ENCODE results near the gene SMAP1. TPM values are rescaled to one million over a fixed set of nuclear protein-coding genes. Genes with fewer than 3 reads are reported as not detected.
A peak's percentile ranks its signal among the peaks of the same experiment; 100 is the strongest.

SMAP1 gene
- total RNA-seq, 1 donor from 2014 or later: 24.8 TPM

DNA sequence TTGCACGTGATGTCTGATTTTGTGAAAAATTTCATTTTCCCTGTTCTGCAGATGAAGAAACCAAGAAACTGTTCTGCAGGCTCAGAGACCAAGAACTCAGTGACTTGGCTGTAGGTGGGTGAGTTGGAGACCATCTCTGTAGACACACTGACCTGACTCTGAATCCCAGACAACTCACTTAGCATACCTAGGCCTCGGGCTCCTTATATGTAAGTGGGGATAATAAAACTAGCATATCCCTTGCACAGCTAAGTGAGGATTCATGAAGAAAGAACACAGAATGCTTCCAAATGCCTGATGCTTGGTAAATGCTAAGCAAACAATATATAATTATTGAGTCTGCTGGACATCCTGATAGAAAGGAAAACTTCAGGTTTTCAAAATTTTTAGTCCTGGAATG, 218.4 kb downstream of the SMAP1 start:
- no peak for DNase-seq (ENCODE audit: low read depth)

DNA sequence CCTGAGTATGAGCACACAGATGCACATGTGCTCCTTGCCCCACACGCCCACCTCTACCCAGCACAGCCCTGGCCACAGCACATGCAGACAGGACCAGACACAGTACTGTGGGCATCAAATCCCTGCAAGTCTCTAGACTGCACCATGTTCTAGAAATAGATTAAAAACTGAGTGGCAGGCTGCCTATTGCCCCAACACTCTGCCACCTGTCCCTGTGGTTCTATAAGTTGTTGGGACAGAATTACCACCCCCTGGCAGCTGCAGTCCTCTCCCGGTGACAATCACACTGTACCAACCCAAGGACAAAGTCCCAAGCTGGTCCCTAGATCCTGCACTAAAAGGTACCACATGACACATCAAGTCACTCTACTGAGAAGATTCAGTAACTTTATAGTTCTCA, 219.0 kb downstream of the SMAP1 start:
- peak; percentile 92 for DNase-seq (ENCODE audit: low read depth)

DNA sequence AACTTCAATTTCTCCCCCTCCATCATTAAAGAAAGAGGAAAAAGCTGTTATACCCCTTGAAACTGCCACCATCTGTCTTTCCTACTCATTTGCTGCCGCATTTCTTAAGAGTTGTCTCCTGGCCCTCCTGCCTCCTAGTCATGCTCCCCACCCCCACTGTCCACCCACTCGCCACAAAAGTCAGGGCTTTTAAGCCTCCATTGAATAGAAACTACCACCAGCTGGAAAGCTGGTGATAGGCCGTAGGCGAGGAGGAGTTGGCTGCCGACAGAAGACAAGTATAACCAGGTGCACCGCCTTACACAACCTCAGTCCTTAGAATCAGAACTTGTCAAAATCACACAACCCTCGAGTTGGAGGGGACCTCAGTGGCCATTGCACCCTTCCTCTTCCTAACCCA, 221.6 kb downstream of the SMAP1 start:
- peak; percentile 26 for DNase-seq (ENCODE audit: low read depth)

DNA sequence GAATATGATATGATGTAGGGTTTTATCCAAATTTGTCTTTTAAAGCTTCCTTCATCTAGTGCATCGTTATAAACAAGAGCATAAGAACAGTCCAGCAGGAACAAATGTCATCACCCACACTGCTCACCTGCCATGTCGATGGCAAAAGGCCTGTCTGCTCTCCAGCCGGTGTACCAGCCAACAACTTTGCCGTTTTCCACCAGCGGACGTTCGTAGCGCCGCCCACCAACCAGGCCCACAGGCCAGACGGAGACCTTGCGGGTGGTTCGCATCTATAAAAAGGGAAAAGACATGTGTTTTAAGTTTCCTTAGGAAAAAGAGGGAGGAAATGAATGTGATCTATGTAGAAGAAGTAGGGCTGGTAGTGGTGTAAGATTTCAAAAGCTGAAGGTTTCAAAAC, 226.3 kb downstream of the SMAP1 start:
- no peak for DNase-seq (ENCODE audit: low read depth)

DNA sequence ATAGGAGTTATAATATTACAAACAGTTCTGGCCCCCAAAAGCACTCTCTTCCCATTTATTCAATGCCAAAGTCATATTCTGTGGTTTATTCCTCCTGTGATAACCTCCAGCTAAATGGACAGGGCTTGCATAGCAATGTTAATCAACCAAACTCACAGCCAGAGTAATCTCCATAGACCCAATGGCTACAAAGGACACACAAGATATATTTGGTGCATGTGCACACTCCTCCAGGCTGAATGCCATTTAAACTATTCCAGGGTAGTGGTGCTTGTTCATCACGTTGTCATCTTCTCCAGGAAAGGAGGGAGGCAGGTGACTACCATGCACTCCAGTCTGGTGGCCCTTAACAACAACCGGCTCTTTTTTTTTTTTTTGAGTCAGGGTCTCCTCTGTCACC, 232.4 kb downstream of the SMAP1 start:
- DNase-seq (ENCODE audit: low read depth): no peak

DNA sequence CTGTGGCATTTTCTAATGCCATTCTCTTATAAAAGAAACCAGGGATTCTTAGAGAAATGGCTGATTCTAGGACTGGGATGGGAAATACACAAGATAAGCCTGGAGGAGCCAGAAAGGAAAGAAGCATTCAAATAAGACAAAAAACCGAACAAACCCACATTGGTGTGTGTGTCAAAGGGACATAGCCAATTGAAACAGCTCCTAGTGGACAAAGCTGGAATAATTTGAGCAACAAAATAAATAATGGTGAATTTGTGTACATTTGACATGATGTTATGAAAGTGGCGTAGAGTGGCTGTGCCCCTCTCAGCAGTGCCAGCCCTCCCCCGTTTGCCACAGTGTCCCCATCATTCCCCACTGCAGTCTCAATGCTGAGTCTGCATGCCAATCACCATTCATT, 233.6 kb downstream of the SMAP1 start:
- no peak for DNase-seq (ENCODE audit: low read depth)

DNA sequence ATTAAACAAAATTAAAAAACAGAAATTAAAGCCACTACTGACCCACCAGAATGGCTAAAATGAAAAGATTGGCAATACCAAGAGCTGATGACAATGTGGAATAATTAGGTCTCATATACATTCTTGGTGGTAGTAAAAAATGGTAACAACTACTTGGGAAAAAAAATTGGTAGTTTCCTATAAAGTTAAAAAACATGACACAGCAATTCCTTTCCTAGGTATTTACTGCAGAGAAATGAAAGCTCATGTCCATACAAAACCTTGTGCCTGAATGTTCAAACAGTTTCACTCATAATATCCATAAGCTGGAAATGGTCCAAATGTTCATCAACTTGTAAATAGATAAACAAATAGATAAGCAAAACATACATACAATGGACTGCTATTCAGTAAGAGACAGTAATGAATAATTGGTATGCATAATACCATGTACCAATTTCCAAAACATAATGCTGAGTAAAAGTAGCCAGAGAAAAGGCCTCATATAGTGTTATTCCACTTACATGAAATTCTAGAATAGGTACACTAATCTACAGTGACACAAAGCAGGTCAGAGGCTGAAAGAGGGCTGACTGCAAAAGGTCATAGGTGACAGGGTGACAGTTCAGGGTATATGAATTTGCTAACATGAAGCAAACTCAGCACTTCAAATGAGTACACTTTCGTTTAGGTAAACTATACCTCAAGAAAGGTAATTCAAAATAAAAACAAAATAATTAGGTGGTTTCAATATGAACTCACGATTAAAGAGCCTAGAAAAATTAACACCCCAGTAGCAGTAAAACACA, 236.2 kb downstream of the SMAP1 start:
- no peak for DNase-seq (ENCODE audit: low read depth)

DNA sequence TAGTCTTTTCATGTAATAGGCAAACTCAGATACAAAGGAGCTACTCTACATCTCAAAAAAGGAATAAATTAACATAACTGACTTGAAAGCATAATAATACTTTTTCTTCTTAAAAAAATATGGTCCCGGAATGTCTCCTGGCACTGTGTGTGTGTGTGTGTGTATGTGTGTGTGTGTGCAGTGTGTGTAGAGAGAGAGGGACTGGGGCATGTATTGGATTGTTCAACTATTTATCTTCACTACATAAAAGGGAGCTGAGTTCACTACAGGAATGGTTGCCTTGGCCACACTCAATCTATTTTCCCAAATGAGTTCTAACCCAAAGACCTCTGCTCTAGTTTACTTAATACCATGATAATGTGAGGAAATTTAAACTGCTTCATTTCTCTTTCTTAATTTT, 238.1 kb downstream of the SMAP1 start:
- no peak for DNase-seq (ENCODE audit: low read depth)

Other genes starting within 250 kb of the SMAP1 start
- 5.8 and 7.8 TPM in 2 replicates for gene SDHAF4, start 101.0 kb upstream of the SMAP1 start, total RNA-seq